Neural cell (in vitro differentiated cells): Measurements from ENCODE around the gene CIAO1.

Experiments used
- CTCF ChIP-seq: fragments of 450-650 bp; IDR thresholded peaks from 2 replicates; pipeline ENCODE4 v1.5.1; 2014; ENCODE audit warnings: antibody characterized with exemption, mild to moderate bottlenecking, moderate library complexity; ENCODE audit not compliant: poor library complexity, severe bottlenecking
- EZH2 ChIP-seq: fragments of 200-600, 300-800 bp; shearing (Covaris generic), sonication (generic); IDR thresholded peaks from 2 replicates; pipeline ENCODE4 v1.6.1; 2014; ENCODE audit warnings: antibody characterized with exemption, low read length, borderline replicate concordance, mild to moderate bottlenecking; ENCODE audit not compliant: insufficient read depth, poor library complexity, severe bottlenecking
- POLR2AphosphoS5 ChIP-seq: IDR thresholded peaks from 2 replicates; pipeline ENCODE4 v1.6.1; 2012
- RAD21 ChIP-seq: fragments of 450-650 bp; conservative IDR thresholded peaks from 2 replicates; pipeline ENCODE4 v1.6.1; 2014; ENCODE audit warnings: antibody characterized with exemption, mild to moderate bottlenecking, moderate library complexity
- REST ChIP-seq: IDR thresholded peaks from 2 replicates; pipeline ENCODE4 v1.6.1; 2012; ENCODE audit warnings: borderline replicate concordance
- SMC3 ChIP-seq: fragments of 450-650 bp; conservative IDR thresholded peaks from 2 replicates; pipeline ENCODE4 v1.6.1; 2014; ENCODE audit warnings: antibody characterized with exemption, mild to moderate bottlenecking, moderate library complexity; ENCODE audit not compliant: poor library complexity

- TF ChIP-seq SMC3 = no peak
- no peak for TF ChIP-seq CTCF
- no peak for TF ChIP-seq RAD21
- TF ChIP-seq REST = no peak
- no peak for TF ChIP-seq EZH2
- no peak for TF ChIP-seq POLR2AphosphoS5
These were observed 49.0 kb downstream of the CIAO1 start for GRCh38 chr2:96315005-96315399.
